Ishikawa (cell line): ENCODE data around the gene GSS.

Experiments
- RAD21 ChIP-seq: IDR thresholded peaks from 2 replicates; pipeline ENCODE4 v1.6.1; 2012; ENCODE audit warnings: low read depth
- YY1 ChIP-seq: IDR thresholded peaks from 2 replicates; pipeline ENCODE4 v1.6.1; 2012; ENCODE audit warnings: low read depth
- ZBTB7A ChIP-seq: IDR thresholded peaks from 2 replicates; pipeline ENCODE4 v1.6.1; 2012; ENCODE audit warnings: low read depth
- TF ChIP-seq, protein P1 (sequence below): IDR thresholded peaks from 2 replicates; pipeline ENCODE4 v1.6.1; 2012; ENCODE audit warnings: low read depth, mild to moderate bottlenecking

DNA sequence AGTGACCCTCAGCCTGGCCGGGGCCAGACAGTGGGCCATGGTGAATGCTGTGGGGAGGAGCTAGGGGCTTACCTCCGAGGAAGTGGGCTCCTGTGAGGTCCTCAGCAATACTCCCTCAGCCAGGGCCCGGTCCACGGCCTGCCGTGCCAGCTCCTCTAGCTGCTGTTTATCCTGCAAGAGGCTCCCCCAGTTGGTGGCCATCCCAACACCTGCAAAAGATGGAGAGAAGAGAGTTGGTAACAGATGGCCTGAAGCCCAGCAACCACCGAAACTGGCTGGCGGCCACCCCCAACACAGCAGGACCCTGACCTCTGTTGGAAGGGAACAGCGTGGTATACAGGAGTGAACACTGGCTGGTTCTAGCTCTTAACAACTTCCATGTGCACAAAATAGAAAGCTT, 4.0 kb downstream of the GSS start:
- TF ChIP-seq ZBTB7A (no peak), YY1 (no peak), RAD21 (no peak)
- TF ChIP-seq, protein P1, sequence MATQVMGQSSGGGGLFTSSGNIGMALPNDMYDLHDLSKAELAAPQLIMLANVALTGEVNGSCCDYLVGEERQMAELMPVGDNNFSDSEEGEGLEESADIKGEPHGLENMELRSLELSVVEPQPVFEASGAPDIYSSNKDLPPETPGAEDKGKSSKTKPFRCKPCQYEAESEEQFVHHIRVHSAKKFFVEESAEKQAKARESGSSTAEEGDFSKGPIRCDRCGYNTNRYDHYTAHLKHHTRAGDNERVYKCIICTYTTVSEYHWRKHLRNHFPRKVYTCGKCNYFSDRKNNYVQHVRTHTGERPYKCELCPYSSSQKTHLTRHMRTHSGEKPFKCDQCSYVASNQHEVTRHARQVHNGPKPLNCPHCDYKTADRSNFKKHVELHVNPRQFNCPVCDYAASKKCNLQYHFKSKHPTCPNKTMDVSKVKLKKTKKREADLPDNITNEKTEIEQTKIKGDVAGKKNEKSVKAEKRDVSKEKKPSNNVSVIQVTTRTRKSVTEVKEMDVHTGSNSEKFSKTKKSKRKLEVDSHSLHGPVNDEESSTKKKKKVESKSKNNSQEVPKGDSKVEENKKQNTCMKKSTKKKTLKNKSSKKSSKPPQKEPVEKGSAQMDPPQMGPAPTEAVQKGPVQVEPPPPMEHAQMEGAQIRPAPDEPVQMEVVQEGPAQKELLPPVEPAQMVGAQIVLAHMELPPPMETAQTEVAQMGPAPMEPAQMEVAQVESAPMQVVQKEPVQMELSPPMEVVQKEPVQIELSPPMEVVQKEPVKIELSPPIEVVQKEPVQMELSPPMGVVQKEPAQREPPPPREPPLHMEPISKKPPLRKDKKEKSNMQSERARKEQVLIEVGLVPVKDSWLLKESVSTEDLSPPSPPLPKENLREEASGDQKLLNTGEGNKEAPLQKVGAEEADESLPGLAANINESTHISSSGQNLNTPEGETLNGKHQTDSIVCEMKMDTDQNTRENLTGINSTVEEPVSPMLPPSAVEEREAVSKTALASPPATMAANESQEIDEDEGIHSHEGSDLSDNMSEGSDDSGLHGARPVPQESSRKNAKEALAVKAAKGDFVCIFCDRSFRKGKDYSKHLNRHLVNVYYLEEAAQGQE, result no peak
